CD1c-positive myeloid dendritic cell (primary cell): ENCODE data around the gene ZCCHC17.
"Not testable (repeated sequence)": the region's sequence is repeated elsewhere in the genome, so short reads cannot be mapped to it uniquely, and the experiment has no call there.

ENCODE experiments used
- DNase-seq: peaks from one replicate; pipeline ENCODE4 v3.0.0-alpha.2; 2016; ENCODE audit errors: extremely low spot score

ZCCHC17 gene

DNA sequence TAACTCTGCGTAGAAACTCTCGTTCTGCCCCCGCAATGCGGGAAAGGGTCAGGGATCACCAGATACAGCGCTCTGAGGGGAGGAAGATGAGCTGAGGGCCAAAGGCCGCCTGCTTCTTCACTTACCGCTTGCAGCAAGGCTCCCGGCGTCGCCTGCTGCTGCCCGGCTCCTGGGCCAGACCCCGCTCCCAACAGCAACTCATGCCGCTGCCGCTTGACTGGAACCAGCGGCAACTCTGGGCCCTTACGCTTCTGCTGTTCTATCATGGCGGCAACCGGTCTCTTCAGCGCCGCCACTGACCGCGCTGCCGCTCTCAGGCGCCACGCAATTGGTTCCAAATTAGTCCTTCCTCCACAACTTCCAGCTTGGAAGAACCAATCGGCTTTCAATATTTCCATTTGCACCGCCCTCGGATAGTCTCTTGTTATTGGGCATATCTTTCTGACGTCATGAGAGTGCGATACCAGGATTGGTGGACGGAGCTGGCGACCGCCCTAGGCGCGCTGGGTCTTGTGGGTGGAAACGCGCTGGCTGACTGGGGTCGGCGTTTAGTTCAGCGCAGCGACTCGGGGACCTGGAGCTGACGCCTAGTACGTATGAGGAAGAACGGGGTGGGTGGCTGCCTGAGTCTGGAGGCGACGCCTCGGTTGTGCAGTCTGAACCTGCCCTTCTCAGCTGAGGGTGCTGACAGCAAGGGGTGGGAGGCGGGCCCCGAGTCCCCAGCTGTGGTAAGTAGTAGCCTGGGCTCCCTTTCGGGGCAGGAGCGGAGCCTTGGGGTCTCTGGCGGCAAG is at the start of gene ZCCHC17, which contains the start of gene SNRNP40:
TSS of gene ZCCHC17 (plus strand) at position 547 of the 791 bp plus-strand sequence. CDS start 13,067 bp downstream, outside the sequence.
TSS of gene SNRNP40 (minus strand) at position 303 of the 791 bp plus-strand sequence. CDS start at position 266, 37 bp downstream.
- DNase-seq, result peak; percentile 100

GRCh38 chr1:31248276-31248675 is 48.6 kb upstream of the ZCCHC17 start:
- no peak for DNase-seq

- DNase-seq, result no peak
Measured at GRCh38 chr1:31249854-31250253, 47.0 kb upstream of the ZCCHC17 start.

GRCh38 chr1:31257213-31257612 is 39.6 kb upstream of the ZCCHC17 start:
- DNase-seq, result no peak

- no peak for DNase-seq
Measured at GRCh38 chr1:31258581-31258980, 38.3 kb upstream of the ZCCHC17 start.

DNA sequence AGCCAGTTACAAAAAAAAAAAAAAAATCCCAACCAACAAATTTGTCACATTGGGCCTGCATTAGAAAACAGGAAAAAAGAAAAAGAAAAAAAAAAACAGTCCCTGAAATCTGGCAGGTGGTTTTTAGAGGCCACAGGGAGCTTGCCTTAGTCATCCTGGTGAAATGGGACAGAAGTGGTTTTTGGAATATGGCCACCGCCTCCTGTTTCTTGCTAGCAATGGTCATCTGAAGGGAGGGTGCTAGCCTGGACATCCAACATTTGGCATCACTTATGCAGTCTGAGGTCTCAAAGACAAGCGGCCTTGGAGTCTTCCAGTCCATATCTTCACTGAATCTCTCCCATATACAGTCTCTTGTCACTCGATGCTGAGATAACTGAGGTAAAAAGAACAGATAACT is 37.1 kb upstream of the ZCCHC17 start:
- DNase-seq, result no peak

- no peak for DNase-seq
Measured at GRCh38 chr1:31261916-31262315, 34.9 kb upstream of the ZCCHC17 start.

GRCh38 chr1:31262393-31262792 is 34.4 kb upstream of the ZCCHC17 start:
- not testable (repeated sequence) for DNase-seq

- no peak for DNase-seq
Measured at GRCh38 chr1:31263408-31263807, 33.4 kb upstream of the ZCCHC17 start.

DNA sequence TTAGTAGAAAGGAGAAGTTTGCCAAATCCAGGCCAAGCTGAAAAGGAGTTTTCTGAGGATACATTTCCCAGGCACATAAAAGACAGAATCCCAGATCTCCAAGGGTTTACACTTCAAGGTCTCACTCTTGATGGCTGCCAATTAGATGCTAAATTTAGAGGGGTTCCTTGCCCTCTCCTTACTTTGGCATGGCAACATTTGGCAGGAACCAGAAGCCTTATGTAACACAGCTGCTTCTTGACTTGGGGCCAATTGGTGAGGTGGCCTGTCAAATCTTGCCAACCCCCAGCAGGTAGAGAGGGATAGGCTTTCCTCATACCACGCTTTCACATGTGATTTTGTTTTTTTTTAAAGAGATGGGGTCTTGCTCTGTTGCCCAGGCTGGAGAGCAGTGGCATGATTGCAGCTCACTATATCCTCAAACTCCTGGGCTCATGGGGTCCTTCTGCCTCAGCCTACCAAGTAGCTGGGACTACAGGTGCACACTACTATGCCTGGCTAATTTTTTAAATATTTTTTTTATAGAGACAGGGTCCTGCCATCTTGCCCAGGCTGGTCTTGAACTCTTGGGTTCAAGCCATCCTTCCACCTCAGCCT is 31.9 kb upstream of the ZCCHC17 start:
- no peak for DNase-seq

GRCh38 chr1:31266547-31266946 is 30.3 kb upstream of the ZCCHC17 start:
- no peak for DNase-seq

- no peak for DNase-seq
Measured at GRCh38 chr1:31272369-31272768, 24.5 kb upstream of the ZCCHC17 start.

DNA sequence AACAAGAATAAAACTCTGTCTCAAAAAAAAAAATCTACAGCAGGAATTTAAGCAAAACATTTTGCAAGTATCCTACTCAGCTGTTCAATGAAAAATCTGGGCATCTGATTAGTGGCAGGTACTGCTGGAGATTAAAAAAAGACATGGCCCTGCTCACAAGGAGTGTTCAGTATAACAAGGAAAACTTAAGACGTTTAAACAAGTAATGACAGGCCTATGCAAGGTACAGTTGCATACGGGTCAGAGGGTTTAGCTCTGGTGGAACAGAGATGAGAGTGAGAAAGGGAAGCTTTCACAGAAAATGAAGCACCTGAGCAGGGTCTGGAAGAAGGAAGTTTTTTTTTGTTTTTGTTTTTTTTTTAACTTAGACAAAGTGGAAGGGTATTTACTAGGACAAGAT is 23.2 kb upstream of the ZCCHC17 start:
- DNase-seq, result no peak

DNA sequence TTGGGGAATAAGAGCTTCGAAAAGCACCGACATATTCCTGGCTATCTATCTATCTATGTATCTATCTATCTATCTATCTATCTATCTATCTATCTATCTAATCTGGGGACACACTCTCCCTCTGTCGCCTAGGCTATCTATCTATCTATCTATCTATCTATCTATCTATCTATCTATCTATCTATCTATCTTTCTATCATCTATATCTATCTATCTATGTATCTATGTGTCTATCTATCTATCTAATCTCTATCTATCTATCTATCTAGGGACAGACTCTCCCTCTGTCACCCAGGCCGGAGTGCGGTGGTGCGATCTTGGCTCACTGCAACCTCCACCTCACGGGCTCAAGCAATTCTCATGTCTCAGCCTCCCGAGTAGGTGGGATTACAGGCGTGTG is 14.4 kb upstream of the ZCCHC17 start:
- DNase-seq, result not testable (repeated sequence)

DNA sequence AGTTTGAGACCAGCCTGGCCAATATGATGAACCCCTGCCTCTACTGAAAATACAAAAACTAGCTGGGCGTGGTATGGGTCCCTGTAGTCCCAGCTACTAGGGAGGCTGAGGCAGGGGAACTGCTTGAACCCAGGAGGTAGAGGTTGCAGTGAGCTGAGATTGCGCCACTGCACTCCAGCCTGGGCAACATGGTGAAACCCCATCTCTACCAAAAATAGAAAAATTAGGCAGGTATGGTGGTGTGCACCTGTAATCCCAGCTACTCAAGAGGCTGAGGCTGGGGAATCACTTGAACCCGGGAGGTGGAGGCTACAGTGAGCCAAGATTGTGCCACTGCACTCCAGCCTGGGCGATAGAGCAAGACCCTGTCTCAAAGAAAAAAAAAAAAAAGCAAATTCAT is 9.0 kb upstream of the ZCCHC17 start:
- DNase-seq, result not testable (repeated sequence)

DNA sequence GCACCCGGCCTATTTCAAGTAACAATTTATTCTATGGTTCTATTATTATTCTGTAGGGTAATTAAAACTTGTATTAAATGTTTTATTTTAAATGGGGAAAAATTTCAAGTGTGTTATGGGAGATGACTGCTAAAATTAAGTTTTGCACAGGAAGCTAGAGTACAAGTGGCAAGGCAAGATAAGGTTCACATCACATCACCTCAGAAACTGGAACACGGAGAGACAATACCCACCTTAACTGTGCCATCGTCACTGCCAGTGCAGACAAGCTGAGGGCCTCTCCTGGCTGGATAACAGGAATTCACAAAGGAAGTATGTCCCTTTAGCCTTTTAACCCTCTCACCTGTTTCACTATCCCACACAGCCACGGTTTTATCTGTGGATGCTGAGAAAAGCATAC is 7.8 kb upstream of the ZCCHC17 start:
- no peak for DNase-seq

GRCh38 chr1:31295874-31296485 is 852 bp upstream of the ZCCHC17 start:
- DNase-seq, result no peak

DNA sequence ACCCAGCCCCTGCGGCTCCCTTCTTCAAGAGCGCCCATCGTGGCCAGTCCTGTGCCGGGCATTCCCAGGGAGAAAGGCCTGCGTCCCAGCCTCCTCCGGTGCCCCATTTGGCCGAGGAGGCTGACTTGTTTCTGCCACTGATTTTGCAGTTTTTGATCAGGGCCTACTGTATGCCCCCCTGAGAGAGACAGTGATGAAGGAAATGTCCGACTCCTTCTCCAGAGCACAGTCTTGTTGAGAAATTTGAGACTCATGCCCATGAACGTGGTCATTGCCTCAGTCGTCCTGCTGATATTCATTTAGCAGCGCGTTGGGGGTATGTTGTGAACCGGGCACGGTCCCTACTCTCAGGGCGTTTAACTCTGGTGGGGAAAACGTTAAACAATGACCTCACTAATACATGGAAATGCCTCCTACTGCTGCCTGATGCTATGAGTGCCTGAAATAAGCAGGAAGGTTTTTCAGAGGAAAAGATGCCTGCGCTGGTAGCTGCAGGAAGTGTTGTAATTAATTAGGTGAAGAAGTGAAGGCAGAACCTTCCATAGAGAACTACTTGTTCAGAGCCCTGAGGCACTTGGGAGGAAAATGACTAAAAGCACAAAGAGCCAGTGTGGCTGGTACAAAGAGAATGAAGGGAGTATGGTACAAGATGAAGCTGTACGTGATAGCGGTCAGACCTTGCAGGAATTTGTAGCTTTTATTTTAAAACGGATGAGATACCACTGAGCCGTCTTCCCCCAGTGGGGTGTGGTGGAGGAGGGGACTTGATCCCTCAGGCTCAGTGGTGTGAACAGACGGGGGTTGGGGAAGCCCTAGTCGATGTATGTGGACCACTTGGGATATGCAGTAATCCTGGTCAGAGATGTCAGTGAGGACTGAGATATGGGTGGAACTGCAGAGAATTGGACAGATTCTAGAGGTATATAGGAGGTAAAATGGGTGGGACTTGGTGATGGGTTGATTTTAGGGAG is 730 bp downstream of the ZCCHC17 start:
- DNase-seq, result peak; percentile 46

GRCh38 chr1:31299365-31299764 is 2.5 kb downstream of the ZCCHC17 start:
- no peak for DNase-seq

DNA sequence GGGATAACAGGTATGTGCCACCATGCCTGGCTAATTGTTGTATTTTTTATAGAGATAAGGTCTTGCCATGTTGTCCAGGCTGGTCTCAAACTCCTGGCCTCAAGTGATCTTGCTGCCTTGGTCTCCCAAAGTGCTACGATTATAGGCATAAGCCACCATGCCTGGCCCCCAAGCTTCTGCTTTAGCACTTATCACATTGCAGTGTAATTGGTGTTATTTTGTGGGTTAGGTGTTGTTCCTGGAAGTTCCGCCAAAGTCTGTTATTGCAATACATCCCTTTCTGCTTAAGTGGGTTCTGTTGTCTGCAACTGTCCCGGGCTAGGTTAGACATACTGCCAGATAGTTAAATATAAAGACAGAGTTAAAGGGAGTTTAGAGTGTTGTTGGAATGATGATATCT is 3.4 kb downstream of the ZCCHC17 start:
- DNase-seq, result no peak

DNA sequence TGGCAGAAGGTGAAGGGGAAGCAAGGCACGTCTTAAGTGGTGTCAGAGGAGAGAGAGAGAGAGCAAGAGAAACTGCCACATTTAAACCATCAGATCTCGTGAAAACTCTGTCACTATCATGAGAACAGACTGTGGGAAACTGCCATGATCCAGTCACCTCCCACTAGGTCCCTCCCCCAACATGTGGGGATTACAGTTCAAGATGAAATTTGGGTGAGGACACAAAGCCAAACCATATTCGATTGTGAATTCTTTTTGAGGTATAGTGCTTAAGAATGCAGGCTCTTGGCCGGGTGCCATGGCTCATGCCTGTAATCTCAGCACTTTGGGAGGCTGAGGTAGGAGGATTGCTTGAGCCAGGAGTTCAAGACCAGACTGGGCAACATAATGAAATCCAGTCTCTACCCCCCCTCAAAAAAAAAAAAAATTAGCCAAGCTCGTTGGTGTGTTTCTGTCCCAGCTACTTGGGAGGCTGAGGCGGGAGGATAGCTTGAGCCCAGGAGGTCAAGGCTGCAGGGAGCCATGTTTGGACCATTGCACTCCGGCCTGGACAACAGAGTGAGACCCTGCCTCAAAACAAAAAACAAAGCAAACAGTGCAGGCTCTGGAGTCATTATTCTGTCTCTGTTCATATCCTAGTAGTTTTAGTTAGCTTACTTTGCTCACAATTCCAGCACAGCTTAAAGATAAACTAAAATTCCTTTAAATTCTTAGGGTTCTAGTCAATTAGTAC is 6.0 kb downstream of the ZCCHC17 start:
- no peak for DNase-seq
